ENCODE data around the gene EXPH5.

The EXPH5 gene

DNA sequence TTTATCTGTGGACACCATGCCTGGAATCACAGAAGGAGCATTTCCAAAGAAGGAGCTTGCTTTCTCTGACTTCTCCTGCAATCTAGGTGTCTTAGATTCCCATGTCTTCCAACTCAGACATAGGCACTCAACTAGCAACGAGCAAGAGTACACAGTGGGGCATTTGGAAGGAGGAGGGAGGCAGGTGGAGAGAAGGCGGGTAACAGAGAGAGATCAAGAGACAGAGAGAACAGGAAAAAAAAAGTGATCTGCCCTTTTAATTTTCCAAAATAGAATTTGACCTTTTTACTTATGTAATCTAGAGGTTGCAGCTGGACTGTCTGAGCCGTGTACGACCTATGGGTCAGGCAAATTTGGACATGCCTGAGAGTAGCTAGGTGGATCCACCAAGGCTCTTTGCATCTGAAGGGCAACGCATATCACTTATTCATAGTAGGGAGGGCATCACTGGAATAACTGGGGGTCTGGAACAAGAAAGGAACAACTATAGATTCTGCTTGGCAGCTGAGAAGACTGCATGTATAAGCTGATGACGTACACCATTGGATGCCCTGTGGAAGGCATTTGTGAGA is 58.1 kb downstream of the EXPH5 start:
- H2AFZ ChIP-seq (ENCODE audit: low read length) = no peak overlapping the region
- H3K79me2 ChIP-seq (ENCODE audit: low read length) = no peaks in the 10 kb centered on the region
- H3K27ac ChIP-seq (ENCODE audit: low read length) = no peak overlapping the region
- no peaks in the 10 kb centered on the region for H3K27me3 ChIP-seq (replicated peaks; ENCODE audit: insufficient read depth, low read length)
- H3K9ac ChIP-seq (ENCODE audit: low read length) = no peak overlapping the region
- H3K9me2 ChIP-seq (replicated peaks; ENCODE audit: insufficient read depth, low read length) = no peaks in the 10 kb centered on the region
- no peak for DNase-seq
- no peaks in the 10 kb centered on the region for H3K9me3 ChIP-seq (replicated peaks; ENCODE audit: insufficient read depth, low read length)
- no peaks in the 10 kb centered on the region for H3K36me3 ChIP-seq (replicated peaks; ENCODE audit: insufficient read depth, low read length)
- no peak for TF ChIP-seq EZH2phosphoT487 (IDR thresholded peaks at IDR 0.05; ENCODE audit: low read length)
- no peak for TF ChIP-seq CTCF (IDR thresholded peaks at IDR 0.05; ENCODE audit: low read length)
- TF ChIP-seq EZH2 (optimal IDR thresholded peaks at IDR 0.05; ENCODE audit: low read depth, low read length) = no peak
- no peaks in the 10 kb centered on the region for H4K20me1 ChIP-seq (ENCODE audit: insufficient read depth, low read length)
- no peak overlapping the region for H3K4me3 ChIP-seq (ENCODE audit: low read length)
- no peaks in the 10 kb centered on the region for H3K4me1 ChIP-seq (ENCODE audit: low read length)
- no peaks in the 10 kb centered on the region for H3F3A ChIP-seq (ENCODE audit: insufficient read depth, low read length)
- no peak overlapping the region for H3K4me2 ChIP-seq (ENCODE audit: low read depth, low read length)

DNA sequence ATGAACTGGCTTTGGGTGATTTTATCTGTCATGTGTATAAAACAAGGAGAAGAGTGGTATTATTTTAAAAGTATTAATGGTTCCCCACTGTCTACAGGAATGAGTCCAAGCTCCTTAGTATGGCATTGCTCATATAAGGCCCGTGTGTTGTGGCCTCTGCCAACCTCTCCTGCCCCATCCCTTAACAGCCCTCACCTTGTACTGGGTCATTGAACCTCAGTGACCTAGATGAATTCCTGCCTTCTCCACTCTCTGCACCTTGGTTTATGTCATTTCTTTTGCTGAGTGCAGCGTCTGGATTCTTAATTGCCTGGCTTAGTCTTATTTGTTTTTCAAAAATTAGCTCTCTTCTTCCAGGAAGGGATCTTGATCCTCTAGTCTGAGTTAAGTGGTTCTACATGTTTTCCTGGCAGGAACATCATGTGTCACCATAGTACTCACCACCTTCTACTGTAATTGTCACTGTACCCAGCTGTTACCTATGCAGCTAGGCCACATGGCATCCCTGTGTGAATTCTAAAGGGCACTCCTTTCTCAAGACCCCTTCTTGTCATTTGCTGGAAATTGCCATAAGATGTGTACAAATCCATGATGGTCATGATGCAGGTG is 59.2 kb downstream of the EXPH5 start:
- no peak for TF ChIP-seq CTCF (IDR thresholded peaks at IDR 0.05; ENCODE audit: low read length)
- TF ChIP-seq EZH2 (optimal IDR thresholded peaks at IDR 0.05; ENCODE audit: low read depth, low read length) = no peak
- no peak for TF ChIP-seq EZH2phosphoT487 (IDR thresholded peaks at IDR 0.05; ENCODE audit: low read length)
- Histone ChIP-seq H3K27me3 (replicated peaks; ENCODE audit: insufficient read depth, low read length) (no peaks in the 10 kb centered on the region), H3K27ac (ENCODE audit: low read length) (no peak overlapping the region), H4K20me1 (ENCODE audit: insufficient read depth, low read length) (no peaks in the 10 kb centered on the region), H3K4me3 (ENCODE audit: low read length) (no peak overlapping the region), H3K79me2 (ENCODE audit: low read length) (no peaks in the 10 kb centered on the region), H3K36me3 (replicated peaks; ENCODE audit: insufficient read depth, low read length) (no peaks in the 10 kb centered on the region), H3K4me2 (ENCODE audit: low read depth, low read length) (no peak overlapping the region), H3F3A (ENCODE audit: insufficient read depth, low read length) (no peaks in the 10 kb centered on the region), H3K9ac (ENCODE audit: low read length) (no peak overlapping the region), H2AFZ (ENCODE audit: low read length) (no peak overlapping the region), H3K4me1 (ENCODE audit: low read length) (no peaks in the 10 kb centered on the region), H3K9me3 (replicated peaks; ENCODE audit: insufficient read depth, low read length) (no peaks in the 10 kb centered on the region), H3K9me2 (replicated peaks; ENCODE audit: insufficient read depth, low read length) (no peaks in the 10 kb centered on the region)
- DNase-seq = no peak

DNA sequence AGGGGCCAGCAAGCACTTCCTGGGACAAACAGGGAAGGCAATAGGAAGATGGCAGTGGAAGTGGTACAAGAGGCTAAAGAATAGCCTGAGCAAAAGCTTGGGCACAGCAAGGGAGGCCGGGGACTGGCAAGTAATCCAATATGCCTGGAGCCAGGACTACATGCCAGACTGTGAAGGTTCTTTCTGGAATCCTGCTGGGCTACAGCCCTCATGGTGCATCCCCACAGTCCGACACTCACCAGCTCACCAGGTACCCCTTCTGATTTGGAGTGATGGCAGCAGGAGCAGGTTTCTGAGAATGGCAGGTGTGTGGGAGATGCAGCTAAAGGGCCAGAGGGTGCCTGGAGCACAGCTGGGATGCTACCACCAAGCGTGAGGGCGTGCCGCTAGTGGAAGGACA is 63.1 kb downstream of the EXPH5 start:
- H3K4me2 ChIP-seq (ENCODE audit: low read depth, low read length) = no peak overlapping the region
- no peaks in the 10 kb centered on the region for H3F3A ChIP-seq (ENCODE audit: insufficient read depth, low read length)
- no peaks in the 10 kb centered on the region for H3K36me3 ChIP-seq (replicated peaks; ENCODE audit: insufficient read depth, low read length)
- H3K9me3 ChIP-seq (replicated peaks; ENCODE audit: insufficient read depth, low read length) = no peaks in the 10 kb centered on the region
- H3K27me3 ChIP-seq (replicated peaks; ENCODE audit: insufficient read depth, low read length) = no peaks in the 10 kb centered on the region
- H2AFZ ChIP-seq (ENCODE audit: low read length) = no peak overlapping the region
- no peak for TF ChIP-seq CTCF (IDR thresholded peaks at IDR 0.05; ENCODE audit: low read length)
- TF ChIP-seq EZH2 (optimal IDR thresholded peaks at IDR 0.05; ENCODE audit: low read depth, low read length) = no peak
- no peak for TF ChIP-seq EZH2phosphoT487 (IDR thresholded peaks at IDR 0.05; ENCODE audit: low read length)
- H3K4me1 ChIP-seq (ENCODE audit: low read length) = no peaks in the 10 kb centered on the region
- H3K9me2 ChIP-seq (replicated peaks; ENCODE audit: insufficient read depth, low read length) = no peaks in the 10 kb centered on the region
- H3K79me2 ChIP-seq (ENCODE audit: low read length) = no peaks in the 10 kb centered on the region
- no peak overlapping the region for H3K9ac ChIP-seq (ENCODE audit: low read length)
- no peak overlapping the region for H3K27ac ChIP-seq (ENCODE audit: low read length)
- no peak overlapping the region for H3K4me3 ChIP-seq (ENCODE audit: low read length)
- DNase-seq = no peak
- H4K20me1 ChIP-seq (ENCODE audit: insufficient read depth, low read length) = no peaks in the 10 kb centered on the region
